Pons (tissue), 1 donor: ENCODE measurements around the gene HOXD10.

Experiments
- DNase-seq: peaks from one replicate; pipeline ENCODE4 v3.0.0-alpha.2; 2016; ENCODE audit warnings: low spot score

HOXD10 gene

GRCh38 chr2:176082824-176083751 lies 33.5 kb upstream of the HOXD10 start:
- no peak for DNase-seq

GRCh38 chr2:176083796-176084261 lies 32.7 kb upstream of the HOXD10 start, which contains the start of gene EVX2:
EVX2 (minus strand) TSS chr2:176083962; CDS start chr2:176083776, 186 bp downstream.
- DNase-seq: no peak

GRCh38 chr2:176084611-176085119 lies 31.9 kb upstream of the HOXD10 start:
- no peak for DNase-seq

- DNase-seq: no peak
Observed at GRCh38 chr2:176085120-176085788, 31.3 kb upstream of the HOXD10 start.

GRCh38 chr2:176085861-176086771 lies 30.5 kb upstream of the HOXD10 start:
- peak; percentile 44 for DNase-seq

- no peak for DNase-seq
Observed at GRCh38 chr2:176087330-176088047, 29.1 kb upstream of the HOXD10 start.

- peak; percentile 26 for DNase-seq
Observed at GRCh38 chr2:176088048-176088936, 28.3 kb upstream of the HOXD10 start.

- DNase-seq: no peak
Observed at GRCh38 chr2:176088937-176089842, 27.4 kb upstream of the HOXD10 start.

- no peak for DNase-seq
Observed at GRCh38 chr2:176089843-176090395, 26.7 kb upstream of the HOXD10 start.

GRCh38 chr2:176090862-176091261 lies 25.7 kb upstream of the HOXD10 start:
- DNase-seq: no peak

GRCh38 chr2:176091329-176092258 lies 25.0 kb upstream of the HOXD10 start:
- DNase-seq: no peak

- DNase-seq: no peak
Observed at GRCh38 chr2:176092270-176093144, 24.1 kb upstream of the HOXD10 start, which contains the start of gene HOXD13. HOXD13 (plus strand) TSS chr2:176092721; CDS start chr2:176092891, 170 bp downstream.

GRCh38 chr2:176093145-176093897 lies 23.3 kb upstream of the HOXD10 start:
- DNase-seq: no peak

GRCh38 chr2:176093898-176094249 lies 22.7 kb upstream of the HOXD10 start:
- no peak for DNase-seq

- DNase-seq: no peak
Observed at GRCh38 chr2:176094349-176094748, 22.2 kb upstream of the HOXD10 start.

GRCh38 chr2:176095421-176095820 lies 21.2 kb upstream of the HOXD10 start:
- no peak for DNase-seq
